Globus pallidus (tissue), 1 donor: ENCODE data around the gene LMAN2.
"Not testable (repeated sequence)": the region's sequence is repeated elsewhere in the genome, so short reads cannot be mapped to it uniquely, and the experiment has no call there.

Experiments used
- DNase-seq: peaks from one replicate; pipeline ENCODE4 v3.0.0-alpha.2; 2015; ENCODE audit warnings: low spot score

The LMAN2 gene

DNA sequence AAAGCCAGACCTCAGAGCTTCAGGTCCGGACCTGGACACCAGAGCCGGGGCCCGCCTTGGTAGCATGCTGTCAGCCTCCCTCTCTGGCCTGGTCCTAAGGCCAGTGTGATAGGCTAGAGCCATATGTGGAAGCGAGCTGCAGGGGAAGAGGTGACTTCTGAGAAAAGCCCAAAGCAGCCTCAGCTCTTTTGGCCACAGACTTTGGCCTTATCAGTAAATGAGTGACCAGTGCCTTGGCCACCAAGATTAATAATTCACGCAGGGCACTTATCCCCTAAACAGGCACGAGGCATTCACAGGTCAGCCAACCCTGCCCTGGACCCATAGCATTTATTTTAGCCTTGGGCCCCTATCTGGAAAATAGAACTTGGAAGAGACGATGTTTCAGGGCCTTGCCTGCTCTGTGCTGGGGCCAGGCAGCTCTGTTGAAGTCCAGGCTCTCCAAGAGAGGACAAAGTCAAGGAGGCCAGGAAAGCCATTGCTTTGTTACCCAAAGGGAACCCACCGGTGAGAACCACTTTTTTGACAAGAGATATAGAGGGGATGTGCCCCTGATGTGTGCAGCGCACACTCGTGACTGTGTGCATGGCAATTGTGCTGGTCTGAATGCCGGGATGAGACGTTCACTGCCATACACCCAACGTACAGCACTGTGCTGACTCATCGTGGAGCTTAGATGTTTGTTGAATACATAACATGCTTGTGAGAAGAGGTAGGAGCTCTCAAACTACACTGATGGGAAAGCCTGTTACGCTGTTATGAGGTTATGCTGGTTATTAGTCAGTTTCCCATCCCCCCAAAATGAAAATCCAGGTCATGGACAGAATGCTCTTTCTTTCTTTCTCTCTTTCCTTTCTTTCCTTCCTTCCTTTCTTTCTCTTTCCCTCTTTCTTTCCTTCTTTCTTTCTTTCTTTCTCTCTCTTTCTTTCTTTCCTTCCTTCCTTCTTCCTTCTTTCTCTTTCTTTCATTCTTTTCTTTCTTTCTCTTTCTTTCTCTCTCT is 27.7 kb upstream of the LMAN2 start:
- DNase-seq = no peak

GRCh38 chr5:177377851-177378776 is 26.6 kb upstream of the LMAN2 start:
- DNase-seq = no peak

GRCh38 chr5:177376107-177376506 is 24.6 kb upstream of the LMAN2 start:
- no peak for DNase-seq

- not testable (repeated sequence) for DNase-seq
These were observed 24.0 kb upstream of the LMAN2 start for GRCh38 chr5:177375516-177375915.

DNA sequence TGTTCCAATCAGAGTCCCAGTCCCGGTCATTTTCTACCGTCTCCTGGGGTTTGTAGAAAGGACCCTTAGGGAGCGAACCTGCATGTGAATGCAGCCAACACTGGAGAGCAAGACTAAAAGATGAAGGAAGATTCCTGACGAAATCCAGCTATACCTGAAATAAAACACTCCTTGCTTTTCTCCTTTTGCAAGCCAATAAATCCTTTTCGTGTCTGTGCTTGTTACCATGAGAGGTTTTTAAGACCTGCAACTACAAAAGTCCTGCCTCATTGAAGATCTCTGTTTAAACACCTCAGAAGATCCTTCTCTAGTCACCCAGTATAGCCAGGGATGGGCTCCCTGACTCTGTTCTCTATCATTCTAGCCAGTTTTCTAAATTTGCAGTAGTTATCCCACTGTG is 22.7 kb upstream of the LMAN2 start:
- DNase-seq = no peak

DNA sequence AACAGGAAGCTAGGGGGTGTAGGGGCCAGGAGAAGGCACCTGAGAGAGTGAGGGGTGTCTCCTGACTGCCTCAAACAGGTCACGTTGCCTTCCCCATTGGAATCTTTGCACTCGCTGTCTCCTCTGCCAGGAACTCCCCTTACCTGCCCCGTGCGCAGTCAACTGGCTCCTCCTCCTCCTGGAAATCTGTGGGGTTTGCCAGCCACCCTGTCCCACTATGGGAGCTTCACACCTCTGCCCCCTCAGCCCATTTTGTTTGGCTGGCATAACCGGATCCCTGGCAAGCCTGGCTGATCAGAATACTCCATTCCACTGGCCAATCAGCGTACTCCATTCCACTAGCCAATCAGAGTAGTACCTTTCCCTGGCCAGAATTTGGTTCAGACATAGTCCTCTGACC is 22.3 kb upstream of the LMAN2 start:
- no peak for DNase-seq

GRCh38 chr5:177372910-177373309 is 21.4 kb upstream of the LMAN2 start:
- no peak for DNase-seq

DNA sequence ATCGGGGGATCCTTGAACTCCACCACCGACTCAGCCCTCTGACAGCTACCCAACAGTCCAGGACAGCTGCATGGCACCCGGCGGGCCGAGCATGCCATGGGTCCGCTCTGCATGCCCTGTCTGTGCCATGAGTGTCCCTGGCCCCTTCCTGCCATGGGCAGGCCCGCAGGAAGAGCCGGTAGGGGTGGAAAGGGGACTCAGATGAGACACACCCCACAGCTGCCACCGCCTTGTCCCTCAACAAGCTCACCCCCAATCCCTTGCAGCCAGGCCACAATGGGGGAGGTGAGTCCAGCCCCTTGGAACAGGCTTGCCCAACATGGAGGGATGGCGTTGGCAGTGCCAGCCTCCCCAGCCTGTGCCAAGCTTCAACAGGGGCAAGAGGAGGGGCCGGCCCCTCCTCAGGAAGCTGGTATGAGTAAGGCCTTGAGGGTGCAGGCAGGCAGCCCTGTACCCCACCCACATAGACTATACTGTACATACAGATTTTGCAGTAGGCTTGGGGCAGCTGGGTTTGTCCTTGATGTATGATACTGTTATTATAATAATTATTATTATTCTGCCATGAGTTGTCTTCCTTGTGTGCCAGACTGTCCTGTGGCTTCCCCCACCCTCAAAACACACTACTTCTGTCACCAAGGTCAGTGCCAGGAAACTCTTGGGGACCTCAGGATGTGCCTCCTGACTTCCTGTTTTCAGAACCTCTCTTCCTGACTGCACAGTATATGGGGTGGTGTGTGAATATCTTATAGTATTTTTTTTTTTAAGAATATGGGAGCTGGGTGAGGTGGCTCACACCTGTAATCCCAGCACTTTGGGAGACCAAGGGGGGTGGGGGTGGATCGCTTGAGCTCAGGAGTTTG is 20.8 kb upstream of the LMAN2 start:
- DNase-seq = no peak

GRCh38 chr5:177371120-177372033 is 19.9 kb upstream of the LMAN2 start:
- DNase-seq = no peak

GRCh38 chr5:177370488-177371119 is 19.1 kb upstream of the LMAN2 start:
- DNase-seq = no peak

- no peak for DNase-seq
These were observed 18.4 kb upstream of the LMAN2 start for GRCh38 chr5:177369645-177370440.

DNA sequence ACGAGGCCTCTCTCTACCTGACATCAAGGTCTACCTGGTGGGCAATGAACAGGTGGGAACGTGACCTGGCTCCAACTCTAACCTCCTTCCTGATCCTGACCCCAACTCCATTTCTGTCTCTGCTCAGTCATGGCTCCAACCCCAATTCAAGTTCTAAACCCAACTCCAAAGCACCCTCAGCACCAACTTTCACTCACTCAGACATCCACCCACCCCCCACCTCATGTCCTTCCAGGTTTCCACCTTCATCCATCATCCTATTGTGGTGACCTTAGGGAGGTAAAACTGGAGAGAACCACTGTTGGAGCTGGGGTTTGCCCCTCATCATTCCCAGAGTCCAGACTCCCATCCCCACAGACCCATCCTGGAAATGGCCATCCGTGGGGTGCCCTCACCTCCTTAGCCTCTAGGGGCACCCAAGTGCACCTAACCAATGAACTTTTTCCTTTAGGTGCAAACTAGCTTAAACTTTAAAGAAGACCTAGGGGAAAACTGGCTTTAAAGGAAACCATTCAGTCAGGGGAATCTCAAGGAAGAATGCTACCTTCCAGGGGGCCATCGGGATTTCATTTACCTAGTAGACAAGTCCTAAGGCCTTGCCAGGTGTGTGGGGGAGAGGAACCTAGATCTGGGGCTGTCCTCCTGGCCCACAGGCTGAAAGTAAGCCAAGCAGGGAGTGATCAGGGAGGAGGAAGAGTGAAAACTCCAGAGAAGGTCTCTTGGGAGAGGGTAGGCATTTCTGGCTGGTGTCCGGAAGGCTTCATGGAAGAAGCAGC is 17.6 kb upstream of the LMAN2 start:
- DNase-seq = no peak

GRCh38 chr5:177367981-177368868 is 16.8 kb upstream of the LMAN2 start:
- no peak for DNase-seq

DNA sequence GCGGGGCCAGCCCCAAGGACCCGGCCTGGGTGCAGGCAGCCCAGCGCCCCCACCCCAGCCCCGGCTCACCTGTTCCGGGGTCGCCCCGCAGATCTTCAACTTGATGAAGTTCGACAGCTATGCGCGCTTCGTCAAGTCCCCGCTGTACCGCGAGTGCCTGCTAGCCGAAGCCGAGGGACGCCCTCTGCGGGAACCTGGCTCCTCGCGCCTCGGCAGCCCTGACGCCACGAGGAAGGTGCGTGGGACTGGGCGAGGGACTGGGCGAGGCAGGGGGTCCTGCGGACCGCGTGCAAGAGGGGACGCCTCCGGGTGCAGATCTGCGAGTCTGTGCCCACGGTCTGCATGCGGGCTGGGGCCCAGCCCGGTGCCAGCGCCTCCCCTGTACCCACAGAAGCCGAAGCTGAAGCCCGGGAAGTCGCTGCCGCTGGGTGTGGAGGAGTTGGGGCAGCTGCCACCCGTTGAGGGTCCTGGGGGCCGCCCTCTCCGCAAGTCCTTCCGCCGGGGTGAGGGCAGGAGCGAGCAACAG is 15.9 kb upstream of the LMAN2 start:
- no peak for DNase-seq

DNA sequence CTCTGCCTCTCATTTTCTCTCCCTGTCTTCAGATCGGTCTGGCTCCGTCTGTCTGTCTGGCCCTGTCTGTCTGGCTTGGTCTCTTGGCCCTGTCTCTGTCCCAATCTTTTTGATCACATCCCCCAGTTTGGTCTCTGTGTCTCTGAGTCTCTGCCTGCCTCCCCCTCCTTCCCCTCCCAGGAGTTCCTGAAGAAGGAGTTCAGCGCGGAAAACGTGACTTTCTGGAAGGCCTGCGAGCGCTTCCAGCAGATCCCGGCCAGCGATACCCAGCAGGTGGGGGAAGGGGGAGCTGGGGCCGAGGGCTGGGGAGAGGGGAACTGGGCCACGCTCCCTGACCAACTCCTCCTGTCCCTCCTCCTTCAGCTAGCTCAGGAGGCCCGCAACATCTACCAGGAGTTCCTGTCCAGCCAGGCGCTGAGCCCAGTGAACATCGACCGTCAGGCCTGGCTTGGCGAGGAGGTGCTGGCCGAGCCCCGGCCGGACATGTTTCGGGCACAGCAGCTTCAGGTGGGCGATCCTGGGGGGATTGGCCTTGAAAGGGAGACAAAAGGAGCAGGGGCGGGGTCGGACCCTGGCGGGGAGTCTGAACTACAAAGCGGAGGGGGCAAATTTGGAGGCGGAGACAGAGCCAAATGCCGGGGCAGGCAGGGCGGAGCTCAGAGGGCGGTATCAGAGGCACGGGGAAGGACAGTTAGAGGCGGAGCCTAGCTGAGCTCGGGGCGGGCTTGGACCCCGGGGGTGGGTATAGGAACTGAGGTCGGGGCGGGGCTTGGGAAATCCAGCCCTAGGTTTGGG is 15.3 kb upstream of the LMAN2 start:
- no peak for DNase-seq

DNA sequence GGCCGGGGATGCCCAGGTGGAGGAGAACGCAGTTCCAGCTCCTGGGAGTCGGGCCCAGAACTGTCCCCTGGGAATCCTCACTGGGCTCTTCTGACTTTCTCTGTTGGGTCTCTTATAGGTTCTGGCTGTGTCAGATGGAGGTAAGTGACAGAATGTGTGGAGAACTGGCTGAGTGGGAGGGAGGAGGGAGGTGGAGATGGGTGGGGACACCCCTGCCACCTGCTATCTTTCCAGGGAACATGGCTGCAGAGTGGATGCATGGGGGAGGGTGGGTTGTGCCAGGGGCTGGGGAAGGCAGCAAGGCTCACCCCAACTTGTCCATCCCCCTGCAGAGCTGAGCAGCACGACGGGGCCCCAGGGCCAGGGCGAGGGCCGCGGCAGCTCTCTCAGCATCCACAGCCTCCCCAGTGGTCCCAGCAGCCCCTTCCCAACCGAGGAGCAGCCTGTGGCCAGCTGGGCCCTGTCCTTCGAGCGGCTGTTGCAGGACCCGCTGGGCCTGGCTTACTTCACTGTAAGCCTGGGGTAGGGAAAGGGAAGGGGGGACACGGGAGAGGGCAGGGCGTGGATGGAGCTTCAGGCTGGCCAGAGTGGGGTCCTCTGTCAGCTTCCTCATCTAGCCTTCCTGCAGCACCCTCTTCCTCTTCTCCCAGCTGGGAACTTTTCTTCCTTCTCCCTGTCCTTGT is 14.5 kb upstream of the LMAN2 start:
- no peak for DNase-seq
